ENCODE measurements around the gene CALML5. TPM values are rescaled to one million over a fixed set of nuclear protein-coding genes. Genes with fewer than 3 reads are reported as not detected.
A peak's percentile ranks its signal among the peaks of the same experiment; 100 is the strongest.

The CALML5 gene
- total and polyA plus RNA-seq, 9 of the 15 experiments (the other 6 are each of a cell fraction or from before 2014, with no cell fraction given) = not detected

DNA sequence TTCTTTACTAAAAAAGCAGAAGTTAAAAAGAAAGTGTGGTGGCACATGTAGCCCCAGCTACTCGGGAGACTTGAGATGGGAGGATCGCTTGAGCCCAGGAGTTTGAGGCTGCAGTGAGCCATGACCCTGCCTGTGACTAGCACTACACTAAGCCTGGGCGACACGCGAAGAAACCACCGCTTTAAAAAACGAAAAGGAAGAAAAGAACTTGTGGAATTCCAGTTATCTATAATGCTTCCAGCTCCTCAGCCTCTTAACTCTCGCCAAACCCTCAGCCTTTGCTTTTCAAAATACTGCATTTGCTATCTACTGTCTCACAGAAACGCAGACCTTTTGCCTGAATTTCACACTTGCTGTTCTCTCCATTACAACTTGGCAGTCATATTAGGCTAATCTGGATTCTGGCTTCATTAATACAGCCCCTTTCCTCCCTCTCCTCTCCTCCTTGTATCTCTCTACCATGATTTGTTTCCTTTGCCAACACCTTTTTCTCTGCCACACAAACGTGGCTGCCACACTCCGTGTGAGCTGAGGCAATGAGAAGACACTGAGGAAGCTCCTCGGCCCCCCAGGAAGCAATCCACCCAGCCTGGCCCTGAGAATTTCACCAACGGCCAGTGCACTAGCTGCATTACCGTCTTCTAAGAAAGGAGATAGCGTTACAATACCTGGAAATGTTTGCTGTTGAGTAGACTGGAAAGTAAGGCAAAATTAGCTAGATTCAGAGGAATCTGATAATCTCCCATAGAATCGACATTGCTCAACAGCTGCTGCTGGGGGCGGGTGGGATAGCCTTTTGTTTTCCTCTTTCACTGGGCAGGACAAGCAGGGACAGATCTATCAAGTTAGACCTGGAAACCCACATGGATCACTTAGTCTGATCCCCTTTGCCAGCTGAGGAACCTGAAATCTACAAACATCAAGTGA lies 37.2 kb downstream of the CALML5 start (continued):
- TF ChIP-seq NR2C2 (CRISPR knock-in tag; IDR thresholded peaks at IDR 0.05) (no peak), NR2C2 (tag; IDR thresholded peaks at IDR 0.05) (peak; percentile 19; the same call in 1 of the 2 replicates), YBX1 (IDR thresholded peaks at IDR 0.05) (no peak), TAF9B (IDR thresholded peaks at IDR 0.05; ENCODE audit: partially characterized antibody) (peak; percentile 73), CEBPB (tag; IDR thresholded peaks at IDR 0.05) (peak; percentile 98), TCF7L2 (IDR thresholded peaks at IDR 0.05; ENCODE audit: low read depth, low read length) (no peak), XRCC4 (IDR thresholded peaks at IDR 0.05; ENCODE audit: extremely low read depth, insufficient read depth, insufficient read length) (no peak), ZNF263 (CRISPR knock-in tag; IDR thresholded peaks at IDR 0.05; ENCODE audit: borderline replicate concordance) (no peak; the same call in 1 of the 2 replicates), NBN (IDR thresholded peaks at IDR 0.05; ENCODE audit: low read depth) (peak; percentile 82; the same call in 1 of the 2 replicates), SRSF3 (IDR thresholded peaks at IDR 0.05; ENCODE audit: insufficient read depth, low read length) (no peak), TEAD4 (IDR thresholded peaks at IDR 0.05; ENCODE audit: low read length) (peak; percentile 71; the same call in 1 of the 2 replicates), TEAD4 (CRISPR knock-in tag; IDR thresholded peaks at IDR 0.05; ENCODE audit: borderline replicate concordance) (no peak), BMI1 (IDR thresholded peaks at IDR 0.05; ENCODE audit: low read length) (no peak), RBM17 (IDR thresholded peaks at IDR 0.05; ENCODE audit: borderline replicate concordance, low read depth, low read length) (no peak), POLR2A (conservative IDR thresholded peaks at IDR 0.05) (peak; percentile 76), FIP1L1 (IDR thresholded peaks at IDR 0.05; ENCODE audit: low read depth, low read length, poor library complexity, severe bottlenecking) (no peak), CBFA2T3 (IDR thresholded peaks at IDR 0.05) (peak; percentile 50; the same call in 1 of the 2 replicates), KLF13 (tag; IDR thresholded peaks at IDR 0.05; ENCODE audit: borderline replicate concordance, low read depth) (0 out of 2 replicates have a peak, but pooled peaks have one; percentile 7), LARP7 (IDR thresholded peaks at IDR 0.05) (peak; percentile 28; the same call in 1 of the 2 replicates), ZNF324 (CRISPR knock-in tag; IDR thresholded peaks at IDR 0.05) (no peak), PHB (CRISPR knock-in tag; IDR thresholded peaks at IDR 0.05) (no peak)
- TF ChIP-seq, protein P1, sequence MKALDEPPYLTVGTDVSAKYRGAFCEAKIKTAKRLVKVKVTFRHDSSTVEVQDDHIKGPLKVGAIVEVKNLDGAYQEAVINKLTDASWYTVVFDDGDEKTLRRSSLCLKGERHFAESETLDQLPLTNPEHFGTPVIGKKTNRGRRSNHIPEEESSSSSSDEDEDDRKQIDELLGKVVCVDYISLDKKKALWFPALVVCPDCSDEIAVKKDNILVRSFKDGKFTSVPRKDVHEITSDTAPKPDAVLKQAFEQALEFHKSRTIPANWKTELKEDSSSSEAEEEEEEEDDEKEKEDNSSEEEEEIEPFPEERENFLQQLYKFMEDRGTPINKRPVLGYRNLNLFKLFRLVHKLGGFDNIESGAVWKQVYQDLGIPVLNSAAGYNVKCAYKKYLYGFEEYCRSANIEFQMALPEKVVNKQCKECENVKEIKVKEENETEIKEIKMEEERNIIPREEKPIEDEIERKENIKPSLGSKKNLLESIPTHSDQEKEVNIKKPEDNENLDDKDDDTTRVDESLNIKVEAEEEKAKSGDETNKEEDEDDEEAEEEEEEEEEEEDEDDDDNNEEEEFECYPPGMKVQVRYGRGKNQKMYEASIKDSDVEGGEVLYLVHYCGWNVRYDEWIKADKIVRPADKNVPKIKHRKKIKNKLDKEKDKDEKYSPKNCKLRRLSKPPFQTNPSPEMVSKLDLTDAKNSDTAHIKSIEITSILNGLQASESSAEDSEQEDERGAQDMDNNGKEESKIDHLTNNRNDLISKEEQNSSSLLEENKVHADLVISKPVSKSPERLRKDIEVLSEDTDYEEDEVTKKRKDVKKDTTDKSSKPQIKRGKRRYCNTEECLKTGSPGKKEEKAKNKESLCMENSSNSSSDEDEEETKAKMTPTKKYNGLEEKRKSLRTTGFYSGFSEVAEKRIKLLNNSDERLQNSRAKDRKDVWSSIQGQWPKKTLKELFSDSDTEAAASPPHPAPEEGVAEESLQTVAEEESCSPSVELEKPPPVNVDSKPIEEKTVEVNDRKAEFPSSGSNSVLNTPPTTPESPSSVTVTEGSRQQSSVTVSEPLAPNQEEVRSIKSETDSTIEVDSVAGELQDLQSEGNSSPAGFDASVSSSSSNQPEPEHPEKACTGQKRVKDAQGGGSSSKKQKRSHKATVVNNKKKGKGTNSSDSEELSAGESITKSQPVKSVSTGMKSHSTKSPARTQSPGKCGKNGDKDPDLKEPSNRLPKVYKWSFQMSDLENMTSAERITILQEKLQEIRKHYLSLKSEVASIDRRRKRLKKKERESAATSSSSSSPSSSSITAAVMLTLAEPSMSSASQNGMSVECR (CRISPR knock-in tag; IDR thresholded peaks at IDR 0.05) = no peak
- TF ChIP-seq, protein P2, sequence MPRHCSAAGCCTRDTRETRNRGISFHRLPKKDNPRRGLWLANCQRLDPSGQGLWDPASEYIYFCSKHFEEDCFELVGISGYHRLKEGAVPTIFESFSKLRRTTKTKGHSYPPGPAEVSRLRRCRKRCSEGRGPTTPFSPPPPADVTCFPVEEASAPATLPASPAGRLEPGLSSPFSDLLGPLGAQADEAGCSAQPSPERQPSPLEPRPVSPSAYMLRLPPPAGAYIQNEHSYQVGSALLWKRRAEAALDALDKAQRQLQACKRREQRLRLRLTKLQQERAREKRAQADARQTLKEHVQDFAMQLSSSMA (CRISPR knock-in tag; IDR thresholded peaks at IDR 0.05) = peak; percentile 50; the same call in 1 of the 2 replicates
- TF ChIP-seq, protein P3, sequence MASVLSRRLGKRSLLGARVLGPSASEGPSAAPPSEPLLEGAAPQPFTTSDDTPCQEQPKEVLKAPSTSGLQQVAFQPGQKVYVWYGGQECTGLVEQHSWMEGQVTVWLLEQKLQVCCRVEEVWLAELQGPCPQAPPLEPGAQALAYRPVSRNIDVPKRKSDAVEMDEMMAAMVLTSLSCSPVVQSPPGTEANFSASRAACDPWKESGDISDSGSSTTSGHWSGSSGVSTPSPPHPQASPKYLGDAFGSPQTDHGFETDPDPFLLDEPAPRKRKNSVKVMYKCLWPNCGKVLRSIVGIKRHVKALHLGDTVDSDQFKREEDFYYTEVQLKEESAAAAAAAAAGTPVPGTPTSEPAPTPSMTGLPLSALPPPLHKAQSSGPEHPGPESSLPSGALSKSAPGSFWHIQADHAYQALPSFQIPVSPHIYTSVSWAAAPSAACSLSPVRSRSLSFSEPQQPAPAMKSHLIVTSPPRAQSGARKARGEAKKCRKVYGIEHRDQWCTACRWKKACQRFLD (CRISPR knock-in tag; IDR thresholded peaks at IDR 0.05) = peak; percentile 71; the same call in 1 of the 2 replicates
